ENCODE results near the gene AGAP1.

AGAP1 gene

DNA sequence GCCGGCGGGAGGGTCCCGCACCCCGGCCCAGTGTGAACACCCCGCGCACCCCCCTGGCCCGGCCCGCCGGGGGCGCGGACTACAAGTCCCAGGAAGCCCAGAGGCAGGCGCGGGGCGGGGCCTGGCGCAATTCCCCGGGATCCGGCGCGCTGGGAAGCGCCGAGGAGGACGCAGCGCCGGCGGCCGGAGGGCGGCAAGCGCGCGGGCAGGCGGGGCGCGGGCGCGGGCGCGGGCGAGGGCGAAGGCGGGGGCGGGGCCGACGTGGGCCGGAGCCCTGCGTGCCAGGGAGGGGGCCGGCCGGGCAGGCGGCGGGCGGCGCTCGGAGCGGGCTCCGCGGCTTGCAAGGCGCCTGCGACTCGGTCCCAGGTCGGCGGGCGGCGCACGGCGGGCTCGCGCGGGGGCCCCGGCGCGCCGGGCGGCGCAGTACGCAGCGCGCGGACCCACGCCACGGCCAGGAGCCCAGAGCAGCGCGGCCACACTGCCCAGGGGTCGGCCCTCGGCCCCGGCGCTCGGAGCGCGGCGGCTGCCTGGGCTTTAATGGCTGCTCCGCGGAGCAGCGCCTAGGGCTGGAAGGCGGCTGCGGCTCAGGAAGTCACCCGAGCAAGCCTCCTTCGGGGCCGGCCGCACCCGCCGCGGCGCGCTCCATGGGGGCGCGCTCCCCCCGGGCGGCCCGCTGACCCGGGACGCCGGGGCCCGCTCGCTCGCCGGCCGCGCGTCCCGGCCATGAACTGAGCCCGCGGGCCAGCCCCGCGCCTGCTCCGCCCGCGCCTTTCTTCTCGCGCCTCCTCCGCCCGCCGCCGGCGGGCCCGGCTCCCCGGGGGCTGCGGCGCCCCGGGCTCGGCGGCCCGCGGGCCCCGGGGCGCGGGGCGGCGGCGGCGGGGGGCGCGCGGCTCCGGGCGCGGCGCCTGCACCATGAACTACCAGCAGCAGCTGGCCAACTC, at the start of gene AGAP1:
Gene AGAP1, plus strand, starts transcription at position 269 of the 941 bp plus-strand sequence.
- DNase-seq (ENCODE audit: low read depth): peak; percentile 74

DNA sequence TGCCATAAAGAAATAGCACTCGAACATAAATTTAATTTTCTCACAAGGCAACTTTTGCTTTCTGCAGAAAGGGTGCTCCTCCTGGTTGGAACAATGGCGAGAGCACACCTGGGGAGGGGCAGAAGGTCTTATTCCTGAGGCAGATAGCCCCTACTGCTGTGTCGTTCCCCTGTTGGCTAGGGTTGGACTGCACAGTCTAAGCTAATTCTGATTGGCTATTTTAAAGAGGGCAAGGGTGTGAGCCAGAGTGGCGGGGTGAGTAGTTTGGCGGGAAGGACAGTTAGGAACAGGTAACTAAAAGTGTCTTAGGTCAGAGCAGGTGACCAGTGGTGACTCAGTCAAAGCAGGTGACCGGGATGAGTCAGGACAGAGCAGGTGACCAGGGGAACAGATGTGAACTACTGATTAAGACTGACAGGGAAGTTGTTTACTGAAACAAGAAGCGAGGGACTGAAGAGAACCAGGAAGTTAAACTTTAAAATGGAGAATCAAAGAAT, 49.7 kb upstream of the AGAP1 start:
- no peak for DNase-seq (ENCODE audit: low read depth)

DNA sequence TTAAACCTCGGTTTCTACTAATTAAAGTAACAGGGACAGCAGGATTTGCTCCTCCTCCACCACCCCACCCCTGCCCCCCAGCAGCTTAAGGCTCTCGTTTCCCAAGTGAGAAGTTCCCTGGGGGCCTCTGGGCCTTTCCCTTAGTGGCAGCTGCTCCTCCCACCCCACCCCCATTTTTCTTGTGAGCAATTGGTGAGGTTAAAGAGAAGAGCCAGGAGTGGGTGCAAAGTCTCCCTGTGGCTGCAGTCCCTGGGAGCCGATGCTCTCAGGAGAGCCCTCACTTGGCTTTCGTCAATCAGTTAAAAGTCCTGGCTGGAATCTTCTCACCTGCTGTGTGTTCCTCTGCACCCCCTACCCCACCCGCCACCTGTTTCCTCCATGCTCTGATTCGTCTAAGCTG, 48.7 kb upstream of the AGAP1 start:
- DNase-seq (ENCODE audit: low read depth): no peak

DNA sequence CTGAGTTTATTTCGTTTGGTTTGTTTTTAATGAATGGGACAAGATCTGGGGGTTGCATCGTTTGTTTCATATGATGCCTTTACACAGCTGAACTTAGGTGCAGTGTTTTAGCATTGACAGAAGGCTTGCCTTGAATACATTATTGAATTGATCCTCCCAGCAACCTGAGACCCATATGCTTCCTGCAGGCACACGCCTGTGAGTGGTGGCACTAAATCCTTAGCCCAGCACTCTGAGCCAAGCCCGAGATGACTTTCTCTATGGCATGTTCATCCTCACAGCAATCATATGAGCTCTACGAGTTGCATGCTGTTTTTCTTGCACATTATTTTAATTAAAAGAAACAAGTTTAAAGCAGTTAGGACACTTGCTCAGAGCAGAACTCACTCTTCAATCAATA, 47.8 kb upstream of the AGAP1 start:
- DNase-seq (ENCODE audit: low read depth): no peak

DNA sequence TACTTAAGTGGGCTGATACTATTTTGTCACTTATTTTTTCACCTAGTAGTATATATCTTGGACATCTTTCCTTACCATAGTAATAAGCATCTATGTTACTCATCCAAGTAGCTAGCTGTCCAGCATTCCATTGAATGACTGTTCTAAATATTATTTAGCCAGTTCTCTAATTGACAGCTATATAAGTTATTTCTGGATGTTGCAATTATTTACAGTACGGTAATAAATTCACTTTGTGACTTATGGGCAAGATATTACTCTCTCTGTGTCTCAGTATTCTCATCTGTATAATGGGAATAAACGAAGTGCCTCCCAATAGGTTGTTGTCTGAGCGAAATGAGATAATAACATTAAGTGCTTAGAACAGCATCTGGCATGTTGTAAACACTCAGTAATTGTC, 46.6 kb upstream of the AGAP1 start:
- no peak for DNase-seq (ENCODE audit: low read depth)

DNA sequence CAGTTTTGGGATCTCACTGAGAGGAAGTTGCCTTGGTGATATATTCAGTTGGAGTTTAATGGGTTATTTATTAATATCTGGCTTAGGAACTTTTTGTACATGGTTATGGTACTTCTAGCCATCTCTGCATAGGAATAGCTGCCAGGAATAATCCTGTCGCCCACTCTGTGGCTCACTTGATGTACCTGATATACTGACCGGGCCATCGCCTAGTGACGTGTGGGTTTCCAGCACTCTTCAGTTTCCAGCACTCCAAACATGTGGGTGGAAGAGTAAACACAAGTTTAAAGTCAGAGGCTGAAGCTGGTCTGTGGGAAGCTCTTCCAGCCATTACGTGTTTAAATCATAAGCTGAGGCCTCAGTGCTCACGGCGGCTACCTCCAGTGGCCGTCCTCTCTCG, 44.3 kb upstream of the AGAP1 start:
- no peak for DNase-seq (ENCODE audit: low read depth)

DNA sequence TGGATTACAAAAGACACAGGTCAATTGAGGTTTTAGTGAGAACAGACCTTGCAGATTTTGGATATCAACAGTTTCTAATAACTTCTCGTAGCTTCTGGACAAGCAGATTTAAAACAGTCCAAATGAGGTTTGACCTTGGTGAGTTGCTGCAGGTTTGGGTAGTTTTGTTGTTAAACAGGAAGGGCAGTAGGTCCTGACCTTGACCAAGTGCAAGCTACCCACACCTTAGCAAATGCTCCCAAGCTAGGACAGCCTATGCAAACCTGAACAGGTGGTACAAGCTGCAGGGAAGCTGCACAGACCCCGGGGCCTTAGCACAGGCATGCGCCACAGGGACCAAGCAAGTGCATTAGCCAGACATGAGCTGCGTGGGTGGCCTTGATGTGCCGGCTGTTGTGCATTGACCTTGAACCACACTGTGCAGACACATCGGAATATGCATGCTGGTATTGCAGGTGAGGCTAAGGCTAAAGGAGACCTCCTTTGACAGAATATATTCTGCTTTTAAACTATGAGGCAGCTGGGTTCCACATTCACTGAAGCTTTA, 40.2 kb upstream of the AGAP1 start:
- DNase-seq (ENCODE audit: low read depth): no peak

DNA sequence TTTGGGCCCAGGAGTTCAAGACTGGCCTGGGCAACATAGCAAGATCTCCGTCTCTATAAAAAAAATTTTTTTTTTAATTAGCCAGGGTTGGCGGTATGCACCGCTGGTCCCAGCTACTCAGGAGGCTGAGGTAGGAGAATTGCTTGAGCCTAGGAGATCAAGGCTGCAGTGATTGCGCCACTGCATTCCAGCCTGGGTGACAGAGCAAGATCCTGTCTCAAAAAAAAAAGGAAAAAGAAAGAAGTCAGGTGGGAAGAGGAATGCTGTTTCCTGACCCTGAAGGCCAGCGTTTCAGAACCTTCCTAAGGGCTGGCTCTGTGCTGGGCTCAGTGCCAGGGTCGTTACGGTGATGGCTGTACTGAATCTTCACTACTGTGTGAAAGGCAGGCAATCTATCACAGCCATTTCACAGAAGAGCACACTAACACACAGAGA, 35.0 kb upstream of the AGAP1 start:
- peak; percentile 21 for DNase-seq (ENCODE audit: low read depth)

DNA sequence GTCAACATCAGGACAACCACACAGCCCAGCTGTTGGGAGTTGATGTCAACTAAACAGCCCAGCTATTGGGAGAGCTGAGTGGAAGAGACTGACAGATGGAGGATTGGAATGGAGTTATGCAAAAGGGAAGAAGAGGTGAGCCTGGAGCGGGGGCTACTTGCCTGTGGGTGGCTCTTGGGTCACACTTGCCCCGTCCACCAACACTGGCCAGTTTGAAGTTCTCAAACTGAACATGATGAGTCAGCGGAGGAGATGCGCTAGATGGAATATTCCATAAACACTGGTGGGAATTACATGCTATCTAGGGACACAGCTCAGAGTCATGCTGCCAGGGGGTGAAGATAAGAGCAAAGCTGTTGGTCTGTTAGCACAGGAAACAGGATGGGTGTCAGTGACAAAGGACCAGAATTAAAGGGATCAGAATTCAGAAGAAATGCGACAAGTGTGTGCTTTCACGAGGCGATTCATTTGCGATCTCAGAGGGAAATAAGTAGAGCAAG, 33.2 kb upstream of the AGAP1 start:
- DNase-seq (ENCODE audit: low read depth): no peak

DNA sequence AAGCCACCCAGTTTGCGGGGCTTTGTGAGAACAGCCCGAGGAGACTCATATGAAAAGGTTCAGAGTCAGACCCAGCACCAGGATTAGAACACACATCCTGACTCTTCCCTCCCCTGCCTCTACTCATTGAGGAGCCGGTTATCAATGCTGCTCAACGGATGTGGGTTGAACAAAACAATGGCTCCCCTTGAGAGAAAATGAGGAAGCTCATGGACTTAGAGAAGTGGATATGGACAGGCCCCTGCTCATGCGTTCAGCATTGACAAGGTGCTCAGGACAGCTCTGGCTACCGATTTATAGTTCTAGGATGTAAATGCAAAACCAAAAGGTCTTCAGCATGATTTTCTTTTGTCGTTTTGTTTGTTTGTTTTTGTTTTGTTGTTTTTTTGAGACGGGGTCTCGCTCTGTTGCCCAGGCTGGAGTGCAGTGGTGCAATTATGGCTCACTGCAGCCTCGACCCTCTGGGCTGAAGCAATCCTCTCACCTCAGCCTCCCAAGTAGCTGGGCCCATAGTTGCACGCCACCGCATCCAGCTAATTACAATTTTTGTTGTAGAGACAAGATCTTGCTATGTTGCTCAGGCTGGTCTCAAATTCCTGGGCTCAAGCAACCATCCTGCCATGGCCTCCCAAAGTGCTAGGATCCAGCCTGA, 32.0 kb upstream of the AGAP1 start:
- DNase-seq (ENCODE audit: low read depth): no peak

DNA sequence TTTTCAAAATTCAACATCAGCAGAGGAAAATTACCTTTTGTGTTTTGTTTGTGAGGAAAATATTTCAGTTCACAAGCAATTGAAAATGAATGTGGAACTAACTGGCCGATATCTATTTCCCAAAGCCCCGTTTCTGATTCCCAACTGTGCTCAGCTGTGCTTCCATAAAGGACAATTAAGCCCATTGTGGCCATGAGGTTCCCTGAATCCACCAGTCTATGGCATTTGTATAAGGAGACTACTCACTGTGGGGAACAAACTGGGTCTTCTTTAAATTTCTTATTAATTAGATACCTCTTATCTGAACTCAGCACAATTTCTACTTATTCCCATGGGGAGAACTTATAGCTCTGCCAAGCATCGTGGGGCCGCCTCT, 31.4 kb upstream of the AGAP1 start:
- no peak for DNase-seq (ENCODE audit: low read depth)

DNA sequence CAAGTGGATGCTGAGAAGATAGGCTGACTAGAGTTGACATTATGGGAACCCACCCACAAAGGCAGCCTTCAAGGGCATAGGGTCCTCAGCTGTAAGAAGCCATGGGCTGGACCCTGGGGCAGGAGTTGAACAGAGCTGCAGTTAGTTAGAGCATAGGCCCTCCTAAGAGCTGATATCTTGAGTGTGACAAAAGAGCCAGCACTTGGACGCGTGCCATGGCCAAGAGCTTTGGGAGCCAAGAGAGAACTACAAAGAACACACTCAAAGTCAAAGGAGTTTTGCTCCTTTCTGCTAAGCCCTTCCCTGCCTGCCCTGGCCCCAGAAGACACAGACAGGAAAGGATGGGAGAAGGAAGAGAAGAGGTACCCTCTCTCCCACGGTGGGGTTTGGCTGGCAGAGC, 29.9 kb upstream of the AGAP1 start:
- no peak for DNase-seq (ENCODE audit: low read depth)

DNA sequence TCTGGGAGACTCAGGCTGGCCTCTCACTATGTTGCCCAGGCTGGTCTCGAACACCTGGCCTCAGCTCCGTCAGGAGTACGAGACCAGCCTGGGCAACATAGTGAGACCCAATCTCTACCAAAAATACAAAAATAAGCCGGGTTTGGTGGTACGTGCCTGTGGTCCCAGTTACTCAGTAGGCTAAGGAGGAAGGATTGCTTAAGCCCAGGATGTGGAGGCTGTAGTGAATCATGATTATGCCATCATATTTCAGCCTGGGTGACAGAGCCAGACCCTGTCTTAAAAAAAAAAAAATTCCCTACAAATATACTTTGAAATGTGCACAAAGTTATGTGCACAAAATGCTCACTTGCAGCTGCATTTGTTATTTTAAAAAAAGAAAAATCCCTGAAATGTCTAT, 26.3 kb upstream of the AGAP1 start:
- peak; percentile 32 for DNase-seq (ENCODE audit: low read depth)

DNA sequence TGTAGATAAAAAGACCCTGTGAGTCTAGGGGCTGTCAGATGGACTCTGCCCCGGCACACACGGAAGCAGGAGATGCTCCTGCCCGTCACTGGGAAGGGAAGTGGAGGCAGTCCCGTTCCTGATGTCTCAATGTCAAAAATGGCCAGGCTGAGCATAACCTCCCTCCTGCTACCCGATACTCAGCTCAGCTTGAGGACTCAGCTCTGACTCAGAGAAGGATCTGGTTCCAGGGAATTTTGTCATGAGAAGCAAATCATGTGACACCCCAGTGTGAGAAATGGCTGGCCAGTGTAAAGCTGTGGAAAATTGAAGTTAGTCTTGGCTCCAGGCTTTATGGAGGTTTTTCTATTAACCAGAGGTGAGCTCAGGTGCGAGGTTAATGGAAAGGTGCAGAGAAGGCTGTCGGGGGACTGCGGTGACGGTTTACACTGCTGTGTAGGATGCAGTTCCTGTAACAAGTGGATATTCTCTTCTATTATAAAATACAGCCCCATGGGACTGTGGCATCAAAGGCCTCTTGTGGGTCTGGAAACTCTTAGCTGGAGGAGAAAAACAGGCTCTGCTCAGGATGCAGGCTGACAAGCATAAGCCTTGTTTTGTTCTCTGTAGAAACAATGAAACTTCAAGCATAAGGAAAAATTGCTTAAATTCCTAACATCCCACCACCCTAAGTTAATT, 24.7 kb upstream of the AGAP1 start:
- DNase-seq (ENCODE audit: low read depth): peak; percentile 80

DNA sequence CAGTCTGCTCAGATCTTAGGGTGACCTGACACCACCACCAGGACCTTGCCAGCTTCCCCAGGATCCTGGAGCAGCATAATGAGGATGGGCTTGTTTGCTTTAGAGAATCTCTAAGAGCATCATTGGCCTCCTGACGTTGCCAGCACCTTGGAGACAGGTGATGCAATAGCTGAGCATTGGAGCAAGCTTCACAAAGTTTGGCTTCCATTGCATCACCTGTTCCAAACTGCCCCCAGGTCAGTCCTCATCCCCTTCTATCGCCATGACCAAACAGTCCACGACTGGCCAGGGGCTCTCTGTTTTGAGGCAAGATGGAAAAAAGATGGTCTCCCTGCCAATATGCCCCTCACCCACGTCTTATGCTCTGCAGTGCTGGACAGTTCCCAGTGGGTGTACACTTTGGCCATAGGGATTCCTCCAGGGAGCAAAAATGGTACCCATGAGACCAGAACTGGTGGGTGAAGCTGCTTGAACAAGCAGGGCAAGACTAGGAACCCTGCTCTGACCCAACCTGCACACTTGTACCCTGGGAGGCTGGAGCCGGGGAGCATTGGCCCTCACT, 22.6 kb upstream of the AGAP1 start:
- DNase-seq (ENCODE audit: low read depth): no peak

DNA sequence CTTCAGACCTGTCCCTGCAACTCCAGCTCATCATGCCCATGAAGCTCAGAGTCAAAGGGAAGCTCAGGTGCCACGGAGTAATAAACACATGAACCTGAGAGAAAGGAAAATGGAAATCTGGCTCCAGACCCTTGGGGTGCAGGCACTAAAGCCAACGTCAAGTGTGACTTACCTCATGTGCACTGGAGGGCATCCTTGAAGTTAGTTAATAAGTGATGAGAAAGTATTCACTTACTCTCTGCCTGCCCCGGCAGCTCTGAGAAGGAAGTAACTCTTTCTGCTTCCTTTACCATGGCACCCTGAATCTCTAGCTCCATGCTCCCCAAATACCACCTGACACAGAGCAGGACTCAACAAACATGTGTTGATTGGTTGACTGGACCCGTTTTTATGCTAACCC, 21.4 kb upstream of the AGAP1 start:
- no peak for DNase-seq (ENCODE audit: low read depth)

DNA sequence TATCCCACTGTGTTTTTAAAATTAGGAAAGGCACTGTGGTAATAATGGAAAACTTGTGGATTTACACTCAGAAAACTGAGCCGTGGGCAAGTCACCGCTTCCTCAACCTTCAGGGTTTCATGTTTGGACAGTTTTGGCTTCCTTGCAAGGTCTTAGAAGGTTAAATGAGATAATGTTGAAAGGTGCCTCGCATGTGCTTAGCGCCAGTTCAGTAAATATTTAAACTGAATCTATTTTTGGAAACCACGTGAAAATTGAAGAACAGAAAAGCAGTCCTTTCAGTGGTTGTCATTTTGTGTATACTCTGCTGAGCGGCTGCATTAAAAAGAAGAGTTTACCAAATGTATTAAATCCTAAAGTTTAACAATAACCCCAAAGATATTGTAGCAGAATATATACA, 15.2 kb upstream of the AGAP1 start:
- DNase-seq (ENCODE audit: low read depth): no peak

DNA sequence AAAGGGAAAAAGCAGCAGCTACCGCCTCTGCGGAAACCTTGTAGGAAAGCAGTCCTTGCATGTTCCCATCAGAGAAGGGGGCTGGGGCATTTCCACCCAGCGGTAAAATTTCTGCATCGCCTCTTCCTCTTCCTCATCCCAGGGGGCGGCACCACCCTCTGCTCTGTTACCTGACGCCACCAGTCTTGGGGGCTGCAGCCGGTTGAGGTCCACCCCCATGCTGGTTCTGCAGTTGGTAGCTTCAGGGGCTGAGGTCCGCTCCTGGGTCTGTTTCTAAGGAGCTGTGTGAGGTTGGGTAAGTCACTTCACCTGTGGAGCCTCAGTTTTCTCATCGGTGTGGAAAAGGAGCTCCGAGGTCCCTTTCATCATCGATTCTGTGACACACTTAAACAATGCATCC, 14.2 kb upstream of the AGAP1 start:
- DNase-seq (ENCODE audit: low read depth): no peak

DNA sequence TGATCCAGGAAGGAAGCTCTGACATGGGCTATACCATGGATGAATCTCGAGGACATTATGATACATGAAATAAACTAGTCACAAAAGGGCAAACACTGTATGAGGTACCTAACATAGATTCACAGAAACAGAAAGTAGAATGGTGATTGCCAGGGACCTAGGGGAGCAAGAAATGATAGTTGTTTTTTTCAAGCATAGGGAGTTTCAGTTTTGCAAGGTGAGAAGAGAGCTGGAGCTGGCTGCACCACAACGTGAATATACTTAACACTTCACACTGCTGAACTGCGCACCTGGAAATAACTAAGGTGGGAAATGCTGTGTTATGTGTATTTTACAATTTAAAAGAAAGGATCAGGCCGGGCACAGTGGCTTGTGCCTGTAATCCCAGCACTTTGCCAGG, 13.2 kb upstream of the AGAP1 start:
- no peak for DNase-seq (ENCODE audit: low read depth)

DNA sequence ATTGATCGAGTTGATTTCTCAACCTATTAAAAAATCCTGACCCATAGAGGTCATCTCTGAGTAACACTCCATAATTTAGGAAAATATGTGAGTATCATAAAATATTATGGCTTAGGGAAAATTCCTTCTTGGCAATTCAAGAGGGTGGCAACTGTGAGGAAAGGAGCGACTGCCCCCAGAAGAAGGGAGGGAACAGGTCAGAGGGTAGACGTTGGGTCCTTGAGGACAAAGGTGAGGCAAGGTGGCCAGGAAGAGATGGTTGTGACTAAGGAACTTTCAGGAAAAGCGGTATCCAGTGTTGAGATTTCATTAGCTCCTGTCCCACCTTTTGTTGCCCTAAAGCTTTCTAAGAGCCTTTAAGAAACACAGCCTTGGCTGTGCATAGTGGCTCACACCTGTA, 10.5 kb upstream of the AGAP1 start:
- no peak for DNase-seq (ENCODE audit: low read depth)

DNA sequence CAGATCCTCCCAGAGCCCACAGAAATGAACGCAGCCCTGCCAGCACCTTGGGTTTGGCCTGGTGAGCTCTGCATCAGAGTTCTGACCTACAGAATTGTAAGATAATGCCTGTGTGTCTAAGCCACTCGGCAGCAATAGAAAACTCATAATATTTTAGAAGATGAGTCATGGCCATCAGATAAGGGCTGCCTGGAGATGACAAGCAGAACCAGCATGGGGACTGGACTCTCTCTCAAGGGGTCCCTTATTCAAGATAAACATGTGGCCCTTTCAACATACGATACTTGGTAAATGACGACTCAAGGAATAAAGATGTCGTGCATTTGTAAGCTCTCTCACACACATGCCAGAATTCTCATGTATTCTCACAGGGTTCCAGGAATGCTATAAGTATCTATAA, 8.5 kb upstream of the AGAP1 start:
- DNase-seq (ENCODE audit: low read depth): no peak

DNA sequence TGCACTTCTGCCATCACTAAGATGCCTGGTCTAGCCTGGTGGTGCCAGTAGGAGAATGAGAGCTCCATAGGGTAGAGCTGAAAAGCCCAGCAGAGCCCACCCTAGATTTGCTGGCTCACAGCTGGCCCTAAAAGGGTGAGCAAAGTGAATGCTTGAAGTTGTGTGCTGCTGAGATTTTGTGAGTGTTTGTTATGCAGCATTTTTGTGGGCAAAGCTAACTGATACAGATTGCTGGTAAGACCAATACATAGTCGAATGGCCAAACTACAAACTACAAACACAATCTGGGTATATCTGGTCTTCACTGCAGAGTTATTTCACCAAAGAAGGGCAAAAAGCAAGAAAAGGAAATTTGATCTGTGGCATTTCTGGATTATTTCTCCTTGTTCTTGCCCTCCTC, 7.1 kb upstream of the AGAP1 start:
- no peak for DNase-seq (ENCODE audit: low read depth)

All from GM04504 (cell line).